ENCODE results near the gene PIP5KL1. TPM values are rescaled to one million over a fixed set of nuclear protein-coding genes. Genes with fewer than 3 reads are reported as not detected.

PIP5KL1 gene
- total and polyA plus RNA-seq, 2 donors: 0.33 to 1.2 TPM

- Histone ChIP-seq H3K4me3 (ENCODE audit: low read length in 2 of 2) (no peak overlapping the region), H3K9me3 (ENCODE audit: control insufficient read depth in 2 of 2, insufficient read depth in 1 of 2, low read length in 1 of 2) (no peaks in the 10 kb centered on the region), H3K36me3 (ENCODE audit: control insufficient read depth in 2 of 2, insufficient read depth in 2 of 2, low read length in 1 of 2) (peaks cover 0 to 3% of the 10 kb centered on the region in 2 donors), H3K4me1 (ENCODE audit: control insufficient read depth in 2 of 2, insufficient read depth in 2 of 2, low read length in 2 of 2) (peaks cover 0 to 6% of the 10 kb centered on the region in 2 donors), H3K27me3 (ENCODE audit: control insufficient read depth in 2 of 2, insufficient read depth in 1 of 2, low read length in 1 of 2) (peaks cover 8 to 15% of the 10 kb centered on the region in 2 donors), H3K27ac (ENCODE audit: low read depth in 1 of 2, low read length in 1 of 2) (no peak overlapping the region)
- DNase-seq (ENCODE audit: low read depth in 6 of 9, low spot score in 9 of 9): no peak
- WGBS: 97% methylated on average over 20 of the region's 20 CpGs
Measured at GRCh38 chr9:127872369-127873222, 58.0 kb downstream of the PIP5KL1 start.

GRCh38 chr9:127871531-127871930, 59.0 kb downstream of the PIP5KL1 start:
- Histone ChIP-seq H3K9me3 (ENCODE audit: control insufficient read depth in 2 of 2, insufficient read depth in 1 of 2, low read length in 1 of 2) (no peaks in the 10 kb centered on the region), H3K4me3 (ENCODE audit: low read length in 2 of 2) (no peak overlapping the region), H3K4me1 (ENCODE audit: control insufficient read depth in 2 of 2, insufficient read depth in 2 of 2, low read length in 2 of 2) (peaks cover 0 to 8% of the 10 kb centered on the region in 2 donors), H3K27ac (ENCODE audit: low read depth in 1 of 2, low read length in 1 of 2) (no peak overlapping the region), H3K36me3 (ENCODE audit: control insufficient read depth in 2 of 2, insufficient read depth in 2 of 2, low read length in 1 of 2) (no peaks in the 10 kb centered on the region), H3K27me3 (ENCODE audit: control insufficient read depth in 2 of 2, insufficient read depth in 1 of 2, low read length in 1 of 2) (peaks cover 0 to 5% of the 10 kb centered on the region in 2 donors)
- DNase-seq (ENCODE audit: low read depth in 6 of 9, low spot score in 9 of 9): no peak
- WGBS: 97% methylated on average over 9 of the region's 9 CpGs

- no peak overlapping the region for H3K27ac ChIP-seq (ENCODE audit: low read depth in 1 of 2, low read length in 1 of 2)
- no peak overlapping the region for H3K4me3 ChIP-seq (ENCODE audit: low read length in 2 of 2)
- no peaks in the 10 kb centered on the region for H3K9me3 ChIP-seq (ENCODE audit: control insufficient read depth in 2 of 2, insufficient read depth in 1 of 2, low read length in 1 of 2)
- no peaks in the 10 kb centered on the region for H3K27me3 ChIP-seq (ENCODE audit: control insufficient read depth in 2 of 2, insufficient read depth in 1 of 2, low read length in 1 of 2)
- peaks cover under 1 to 14% of the 10 kb centered on the region in 2 donors for H3K4me1 ChIP-seq (ENCODE audit: control insufficient read depth in 2 of 2, insufficient read depth in 2 of 2, low read length in 2 of 2)
- no peak for DNase-seq (ENCODE audit: low read depth in 6 of 9, low spot score in 9 of 9)
- 93% methylated on average over 12 of the region's 12 CpGs for WGBS
- no peaks in the 10 kb centered on the region for H3K36me3 ChIP-seq (ENCODE audit: control insufficient read depth in 2 of 2, insufficient read depth in 2 of 2, low read length in 1 of 2)
Measured at GRCh38 chr9:127870887-127871286, 59.7 kb downstream of the PIP5KL1 start.

Other genes with a start within 250 kb of the PIP5KL1 start
- 0.05 TPM for gene CFAP157, start 223.8 kb downstream of the PIP5KL1 start, total RNA-seq
- gene CFAP157, start 223.8 kb downstream of the PIP5KL1 start, polyA plus RNA-seq: 0.62 TPM
- 16.3 TPM for gene PTRH1, start 215.1 kb downstream of the PIP5KL1 start, total RNA-seq
- gene PTRH1, start 215.1 kb downstream of the PIP5KL1 start, polyA plus RNA-seq: 12.2 TPM
- 0.09 TPM for gene TTC16, start 214.7 kb downstream of the PIP5KL1 start, total RNA-seq
- 0.18 TPM for gene TTC16, start 214.7 kb downstream of the PIP5KL1 start, polyA plus RNA-seq
- 7.2 TPM for gene TOR2A, start 195.5 kb downstream of the PIP5KL1 start, total RNA-seq
- 19.3 TPM for gene TOR2A, start 195.5 kb downstream of the PIP5KL1 start, polyA plus RNA-seq
- 18.2 TPM for gene SH2D3C, start 152.1 kb downstream of the PIP5KL1 start, total RNA-seq
- 25.1 TPM for gene SH2D3C, start 152.1 kb downstream of the PIP5KL1 start, polyA plus RNA-seq
- 38.9 TPM for gene CDK9, start 144.7 kb downstream of the PIP5KL1 start, total RNA-seq
- 122 TPM for gene CDK9, start 144.7 kb downstream of the PIP5KL1 start, polyA plus RNA-seq
- gene FPGS, start 127.9 kb downstream of the PIP5KL1 start, total RNA-seq: 30.4 TPM
- gene FPGS, start 127.9 kb downstream of the PIP5KL1 start, polyA plus RNA-seq: 48.4 TPM
- 1.7 TPM for gene ENG, start 76.1 kb downstream of the PIP5KL1 start, total RNA-seq
- gene ENG, start 76.1 kb downstream of the PIP5KL1 start, polyA plus RNA-seq: 48.2 TPM
- 6.6 TPM for gene AK1, start 53.1 kb downstream of the PIP5KL1 start, total RNA-seq
- 66.2 TPM for gene AK1, start 53.1 kb downstream of the PIP5KL1 start, polyA plus RNA-seq
- 16.2 TPM for gene ST6GALNAC6, start 31.2 kb downstream of the PIP5KL1 start, total RNA-seq
- 42.8 TPM for gene ST6GALNAC6, start 31.2 kb downstream of the PIP5KL1 start, polyA plus RNA-seq
- 8.5 TPM for gene ST6GALNAC4, start 13.7 kb downstream of the PIP5KL1 start, total RNA-seq
- gene ST6GALNAC4, start 13.7 kb downstream of the PIP5KL1 start, polyA plus RNA-seq: 12.8 TPM
- 17.9 TPM for gene DPM2, start 7.1 kb upstream of the PIP5KL1 start, total RNA-seq
- gene DPM2, start 7.1 kb upstream of the PIP5KL1 start, polyA plus RNA-seq: 32.8 TPM
- gene EEIG1, start 50.2 kb upstream of the PIP5KL1 start, total RNA-seq: 12.9 TPM
- gene EEIG1, start 50.2 kb upstream of the PIP5KL1 start, polyA plus RNA-seq: 51.4 TPM
- gene NAIF1, start 136.5 kb upstream of the PIP5KL1 start, total RNA-seq: 10.9 TPM
- gene NAIF1, start 136.5 kb upstream of the PIP5KL1 start, polyA plus RNA-seq: 11.5 TPM
- 13.4 TPM for gene SLC25A25, start 137.5 kb upstream of the PIP5KL1 start, total RNA-seq
- 12.3 TPM for gene SLC25A25, start 137.5 kb upstream of the PIP5KL1 start, polyA plus RNA-seq
- gene PTGES2, start 197.0 kb upstream of the PIP5KL1 start, total RNA-seq: 51.6 TPM
- 39.3 TPM for gene PTGES2, start 197.0 kb upstream of the PIP5KL1 start, polyA plus RNA-seq
- 3.4 TPM for gene LCN2, start 218.7 kb upstream of the PIP5KL1 start, total RNA-seq
- 31.9 TPM for gene LCN2, start 218.7 kb upstream of the PIP5KL1 start, polyA plus RNA-seq
- 134 TPM for gene BBLN, start 229.5 kb upstream of the PIP5KL1 start, total RNA-seq
- gene BBLN, start 229.5 kb upstream of the PIP5KL1 start, polyA plus RNA-seq: 162 TPM